Heart left ventricle (tissue), 16 donors: Measurements from ENCODE around the gene CELF4. TPM values are rescaled to one million over a fixed set of nuclear protein-coding genes. Genes with fewer than 3 reads are reported as not detected.
A peak's percentile ranks its signal among the peaks of the same experiment; 100 is the strongest.

Source experiments
- ATAC-seq, 4 donors: fragments of 200-7000 bp; cut with Tn5 transposase; one replicate each; pipeline ENCODE4 v1.9.1; 2020 to 2022; ENCODE audit warnings: moderate library complexity in 4 of 4, mild to moderate bottlenecking in 3 of 4, moderate number of reproducible peaks in 1 of 4
- DNase-seq, 5 donors: peaks; one replicate each; pipeline ENCODE4 v3.0.0-alpha.2; 2020
- H3K27ac ChIP-seq, 12 donors: fragments of 200-600 bp; sonication (generic) in 4 of 12; one replicate each; pipeline versions ENCODE4 v1.5.0 to v1.8.0; 2016 to 2022; ENCODE audit warnings: mild to moderate bottlenecking in 2 of 12
- H3K27me3 ChIP-seq, 9 donors: fragments of 200-600 bp; sonication (generic) in 2 of 9; one replicate each; pipeline versions ENCODE4 v1.5.1 to v1.8.0; 2016 to 2022; ENCODE audit warnings: mild to moderate bottlenecking in 3 of 9
- H3K36me3 ChIP-seq, 9 donors: fragments of 200-600 bp; sonication (generic) in 2 of 9; one replicate each; pipeline versions ENCODE4 v1.5.0 to v1.8.0; 2018 to 2022; ENCODE audit warnings: mild to moderate bottlenecking in 2 of 9
- H3K4me1 ChIP-seq, 12 donors: fragments of 200-600 bp; sonication (generic) in 4 of 12; one replicate each; pipeline versions ENCODE4 v1.5.0 to v1.8.0; 2016 to 2022; ENCODE audit warnings: mild to moderate bottlenecking in 3 of 12
- H3K4me3 ChIP-seq, 12 donors: fragments of 200-600 bp; sonication (generic) in 4 of 12; one replicate each; pipeline versions ENCODE4 v1.5.0 to v1.8.0; 2017 to 2022; ENCODE audit warnings: mild to moderate bottlenecking in 9 of 12, moderate library complexity in 4 of 12
- H3K9me3 ChIP-seq, 12 donors: fragments of 200-600 bp; sonication (generic) in 4 of 12; one replicate each; pipeline versions ENCODE4 v1.5.0 to v1.8.0; 2016 to 2022; ENCODE audit warnings: mild to moderate bottlenecking in 1 of 12
- POLR2A ChIP-seq, 2 donors: fragments of 450-650 bp; IDR thresholded peaks; one replicate each; pipeline ENCODE4 v1.6.1; 2017; ENCODE audit warnings: antibody characterized with exemption in 2 of 2, mild to moderate bottlenecking in 2 of 2, moderate library complexity in 2 of 2
- WGBS, 4 donors: extraction: QIAGEN DNeasy Blood & Tissue Kit in 2 of 4; methylation state at CpG; one replicate each; pipeline versions ENCODE4 v1.1.5 to v1.1.7; 2013 to 2018; 5-methylcytosine and 5-hydroxymethylcytosine counted together
- intact Hi-C, 10 donors: fragments of 100-400 bp; cut with DNase I; formaldehyde crosslinking; loops; one replicate each; pipeline versions ENCODE4 v1.11.1 to v1.14.2; 2022
- polyA plus RNA-seq, 2 donors: library from polyadenylated mRNA; stranded (reverse); fragments of 200-250 nt; gene quantifications; one replicate each; pipeline ENCODE4 v1.2.3, GENCODE V29; 2013
- total RNA-seq, 9 donors: library from RNA; depleted of rRNA in 2 of 9; stranded (reverse); fragments of >200 nt in 2 of 9; fragmentation: NEBNext Ultra II Directional in 3 of 9; extraction: Animal tissue kit (Norgen Biotek cat#: 25700) in 3 of 9; gene quantifications; one replicate each; pipeline versions ENCODE4 v1.1.0 to v1.2.4, GENCODE V29; 2016 to 2023
- TF ChIP-seq, protein P1 (sequence below), 12 donors: fragments of 200-600 bp; sonication (generic) in 4 of 12; IDR thresholded peaks; one replicate each; pipeline versions ENCODE4 v1.5.0 to v1.8.0; 2018 to 2022; ENCODE audit warnings: antibody characterized with exemption in 12 of 12, mild to moderate bottlenecking in 5 of 12
- donor health status: ischemic (EF 13 %, LVEDD 7.1; RV severe dilation, severe dysfunction).
- donor health status: healthy with polysubstance abuse.
- donor health status: DM: no; HTN: yes; CAD: no.
- donor health status: DM: no; HTN: no; CAD: no.
- donor health status: ischemic (EF 25% LVEDD 6.9; RV normal size, moderate dysfunction).
- donor health status: ischemic (EF 25% LVEDD 5.7; RV mildly dilated, moderate dysfunction).
- donor health status: healthy.
- donor health status: DM: yes; HTN: yes; CAD: no.
- donor health status: ischemic (EF 35%, LVEDD 5.7; RV mildly dilated, moderate dysfunction).
- donor health status: nonischemic (EF 11% LVEDD 7.7; RV severe dilation, severe dysfunction).
- donor health status: DM: yes; HTN: yes; CAD: no.
- donor health status: PGD.
- donor health status: ischemic (EF 29% LVEDD 5.4; RV normal size, mild dysfunction).
- donor health status: nonischemic (EF 23%, LVEDD 6.1; RV moderate dilation, normal function).

CELF4 gene
- total and polyA plus RNA-seq, 11 donors, result 0.11 to 0.67 (median 0.40) TPM; not detected in 3

- Histone ChIP-seq H3K4me3 (no peak overlapping the region), H3K36me3 (no peaks in the 10 kb centered on the region), H3K9me3 (no peaks in the 10 kb centered on the region), H3K27me3 (peaks cover 0 to 7% (median 0%) of the 10 kb centered on the region in 9 donors), H3K27ac (no peak overlapping the region), H3K4me1 (peaks cover 0 to 16% (median 0%) of the 10 kb centered on the region in 12 donors)
- ATAC-seq (no peak), DNase-seq (no peak)
- intact Hi-C loops, result loop anchor here in 3 of 10 donors (5.0 to 10.0 kb wide), 3 partner anchors 51 to 56 kb away; no protein-coding TSS in a partner anchor
- 70 to 92% (median 80%) methylated on average over 7 of the region's 7 CpGs for WGBS, 4 donors
- TF ChIP-seq, protein P1, sequence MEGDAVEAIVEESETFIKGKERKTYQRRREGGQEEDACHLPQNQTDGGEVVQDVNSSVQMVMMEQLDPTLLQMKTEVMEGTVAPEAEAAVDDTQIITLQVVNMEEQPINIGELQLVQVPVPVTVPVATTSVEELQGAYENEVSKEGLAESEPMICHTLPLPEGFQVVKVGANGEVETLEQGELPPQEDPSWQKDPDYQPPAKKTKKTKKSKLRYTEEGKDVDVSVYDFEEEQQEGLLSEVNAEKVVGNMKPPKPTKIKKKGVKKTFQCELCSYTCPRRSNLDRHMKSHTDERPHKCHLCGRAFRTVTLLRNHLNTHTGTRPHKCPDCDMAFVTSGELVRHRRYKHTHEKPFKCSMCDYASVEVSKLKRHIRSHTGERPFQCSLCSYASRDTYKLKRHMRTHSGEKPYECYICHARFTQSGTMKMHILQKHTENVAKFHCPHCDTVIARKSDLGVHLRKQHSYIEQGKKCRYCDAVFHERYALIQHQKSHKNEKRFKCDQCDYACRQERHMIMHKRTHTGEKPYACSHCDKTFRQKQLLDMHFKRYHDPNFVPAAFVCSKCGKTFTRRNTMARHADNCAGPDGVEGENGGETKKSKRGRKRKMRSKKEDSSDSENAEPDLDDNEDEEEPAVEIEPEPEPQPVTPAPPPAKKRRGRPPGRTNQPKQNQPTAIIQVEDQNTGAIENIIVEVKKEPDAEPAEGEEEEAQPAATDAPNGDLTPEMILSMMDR (IDR thresholded peaks at IDR 0.05), result no peak
- no peak for TF ChIP-seq POLR2A (IDR thresholded peaks at IDR 0.05)
Observed at GRCh38 chr18:37438417-37439180, 127.0 kb downstream of the CELF4 start.

- Histone ChIP-seq H3K27me3 (no peaks in the 10 kb centered on the region), H3K4me3 (no peak overlapping the region), H3K9me3 (no peaks in the 10 kb centered on the region), H3K27ac (no peak overlapping the region), H3K36me3 (no peaks in the 10 kb centered on the region), H3K4me1 (peaks cover 0 to 16% (median 0%) of the 10 kb centered on the region in 12 donors)
- no peak for DNase-seq
- WGBS, 4 donors, result 39 to 50% (median 41%) methylated on average over 13 to 15 of the region's 15 CpGs
- TF ChIP-seq POLR2A (IDR thresholded peaks at IDR 0.05), result no peak
- TF ChIP-seq, protein P1 (IDR thresholded peaks at IDR 0.05), result no peak
- intact Hi-C loops, result loop anchor here in 3 of 10 donors (5.0 to 10.0 kb wide), 3 partner anchors 49 to 59 kb away; no protein-coding TSS in a partner anchor
- peak in 3 of 4 donors; percentile 37 to 73 (median 71) for ATAC-seq
Observed at GRCh38 chr18:37435996-37436395, 129.6 kb downstream of the CELF4 start.

GRCh38 chr18:37435150-37435867 lies 130.3 kb downstream of the CELF4 start:
- WGBS, 4 donors, result 64 to 85% (median 72%) methylated on average over 5 of the region's 5 CpGs
- DNase-seq, result no peak
- TF ChIP-seq, protein P1 (IDR thresholded peaks at IDR 0.05), result no peak
- no peak for TF ChIP-seq POLR2A (IDR thresholded peaks at IDR 0.05)
- Histone ChIP-seq H3K4me1 (peaks cover 0 to 16% (median 0%) of the 10 kb centered on the region in 12 donors), H3K9me3 (no peaks in the 10 kb centered on the region), H3K27ac (no peak overlapping the region), H3K27me3 (no peaks in the 10 kb centered on the region), H3K4me3 (no peak overlapping the region), H3K36me3 (no peaks in the 10 kb centered on the region)
- ATAC-seq, result no peak
- intact Hi-C loops, result loop anchor here in 3 of 10 donors (5.0 to 10.0 kb wide), 3 partner anchors 48 to 59 kb away; no protein-coding TSS in a partner anchor
